GM18873 (cell line): ENCODE results near the gene ANKLE1.

Source experiments
- ATAC-seq: cut with Tn5 transposase; IDR thresholded peaks from one replicate; pipeline ENCODE4 v1.9.1; 2021; ENCODE audit warnings: mild to moderate bottlenecking, moderate library complexity, moderate number of reproducible peaks; ENCODE audit not compliant: unreplicated experiment, low FRiP score

Gene ANKLE1, protein sequence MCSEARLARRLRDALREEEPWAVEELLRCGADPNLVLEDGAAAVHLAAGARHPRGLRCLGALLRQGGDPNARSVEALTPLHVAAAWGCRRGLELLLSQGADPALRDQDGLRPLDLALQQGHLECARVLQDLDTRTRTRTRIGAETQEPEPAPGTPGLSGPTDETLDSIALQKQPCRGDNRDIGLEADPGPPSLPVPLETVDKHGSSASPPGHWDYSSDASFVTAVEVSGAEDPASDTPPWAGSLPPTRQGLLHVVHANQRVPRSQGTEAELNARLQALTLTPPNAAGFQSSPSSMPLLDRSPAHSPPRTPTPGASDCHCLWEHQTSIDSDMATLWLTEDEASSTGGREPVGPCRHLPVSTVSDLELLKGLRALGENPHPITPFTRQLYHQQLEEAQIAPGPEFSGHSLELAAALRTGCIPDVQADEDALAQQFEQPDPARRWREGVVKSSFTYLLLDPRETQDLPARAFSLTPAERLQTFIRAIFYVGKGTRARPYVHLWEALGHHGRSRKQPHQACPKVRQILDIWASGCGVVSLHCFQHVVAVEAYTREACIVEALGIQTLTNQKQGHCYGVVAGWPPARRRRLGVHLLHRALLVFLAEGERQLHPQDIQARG

GRCh38 chr19:17281391-17282304, at the start of gene ANKLE1:
ANKLE1 (plus strand) TSS chr19:17281901; CDS start chr19:17281921, 20 bp downstream.
- no peak for ATAC-seq

DNA sequence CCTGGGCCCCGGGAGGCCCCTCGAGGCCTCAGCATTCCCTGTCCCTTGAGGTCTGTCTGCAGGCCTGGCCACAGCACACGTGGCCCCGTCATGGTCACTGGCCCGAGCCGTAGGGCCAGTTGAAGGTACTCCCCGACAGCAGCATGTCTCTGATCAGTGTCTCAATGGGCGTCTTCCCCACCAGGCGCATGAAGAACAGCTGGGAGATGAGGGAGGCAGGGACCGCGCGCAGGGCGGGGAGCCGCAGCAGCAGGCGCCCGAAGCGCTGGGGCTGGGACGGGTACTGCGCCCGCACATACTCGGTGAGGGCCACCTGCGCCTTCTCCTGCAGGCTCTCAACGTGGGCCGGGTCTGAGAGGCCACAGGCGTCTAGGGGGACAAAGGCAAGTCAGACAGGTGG, 49.4 kb upstream of the ANKLE1 start:
- no peak for ATAC-seq

- peak; percentile 38 for ATAC-seq
These were observed 46.8 kb upstream of the ANKLE1 start for GRCh38 chr19:17234911-17235299.

DNA sequence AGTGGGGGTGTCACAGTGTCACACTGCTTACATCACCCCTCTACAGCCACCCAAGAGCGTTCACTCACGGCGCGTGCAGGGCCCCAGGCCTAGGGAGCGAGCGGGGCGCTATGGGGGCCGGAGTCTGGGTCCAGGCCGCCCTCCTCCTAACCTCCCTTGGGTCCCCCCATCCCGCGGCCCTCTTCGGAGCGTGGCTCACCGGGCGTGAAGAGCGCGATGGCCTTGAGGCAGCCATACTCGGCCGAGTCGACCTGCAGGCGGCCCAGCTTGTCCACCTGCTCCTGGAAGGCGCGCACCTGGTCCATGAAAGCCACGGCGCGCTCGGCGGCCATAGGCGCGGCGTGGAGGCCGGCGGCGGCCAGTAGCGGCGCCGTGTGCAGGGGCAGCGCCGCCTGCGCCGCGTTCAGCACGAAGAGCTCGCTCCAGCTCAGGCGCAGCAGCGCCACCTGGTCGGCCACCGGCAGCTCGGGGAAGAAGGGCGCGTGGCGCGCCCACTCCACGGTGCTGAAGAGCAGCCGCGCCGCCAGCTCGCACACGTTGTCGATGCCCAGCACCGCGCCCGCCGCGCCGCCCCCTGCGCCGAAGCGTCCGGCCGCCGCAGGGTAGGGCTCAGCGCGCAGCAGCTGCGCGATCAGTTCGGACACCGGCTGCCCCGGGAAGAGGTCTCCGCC, 46.3 kb upstream of the ANKLE1 start:
- peak; percentile 43 for ATAC-seq

DNA sequence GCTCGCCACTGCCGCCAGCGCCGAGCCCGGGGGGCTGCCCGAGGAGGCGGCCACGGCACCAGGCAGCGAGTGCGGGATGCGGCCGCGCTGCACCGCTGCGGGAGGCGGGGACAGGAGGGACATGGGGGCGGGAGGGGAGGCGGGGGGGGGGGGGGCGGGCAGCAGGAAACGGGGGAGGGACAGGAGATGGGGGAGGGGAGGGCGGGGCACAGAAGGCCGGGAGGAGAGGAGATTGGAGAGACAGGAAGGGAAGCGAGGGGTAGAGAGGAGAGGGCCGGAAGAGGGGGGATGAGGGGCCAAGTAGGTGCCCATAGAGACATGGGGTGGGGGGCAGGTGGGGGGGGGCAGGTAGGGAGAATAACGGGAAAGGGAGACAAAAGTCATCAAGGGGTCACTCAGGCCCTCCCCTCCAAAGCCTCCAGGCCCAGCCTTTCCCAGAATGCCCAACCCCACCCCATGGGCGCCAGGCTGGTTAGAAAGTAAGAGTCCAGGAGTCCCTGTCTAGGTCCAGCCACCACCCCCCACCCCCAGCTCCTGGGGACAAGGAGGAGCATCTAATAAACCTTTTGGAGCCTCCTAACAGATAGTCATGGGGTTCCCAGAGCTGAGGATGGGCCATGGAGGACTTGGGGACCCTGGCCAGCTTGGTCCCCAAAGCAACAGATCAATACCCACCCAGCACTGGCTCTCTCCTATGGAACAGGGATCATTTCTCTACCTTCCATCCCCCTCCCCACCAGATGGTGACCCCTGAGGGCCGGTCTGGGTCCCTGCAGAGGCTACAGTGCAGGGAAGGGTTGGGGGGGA, 45.5 kb upstream of the ANKLE1 start:
- no peak for ATAC-seq

DNA sequence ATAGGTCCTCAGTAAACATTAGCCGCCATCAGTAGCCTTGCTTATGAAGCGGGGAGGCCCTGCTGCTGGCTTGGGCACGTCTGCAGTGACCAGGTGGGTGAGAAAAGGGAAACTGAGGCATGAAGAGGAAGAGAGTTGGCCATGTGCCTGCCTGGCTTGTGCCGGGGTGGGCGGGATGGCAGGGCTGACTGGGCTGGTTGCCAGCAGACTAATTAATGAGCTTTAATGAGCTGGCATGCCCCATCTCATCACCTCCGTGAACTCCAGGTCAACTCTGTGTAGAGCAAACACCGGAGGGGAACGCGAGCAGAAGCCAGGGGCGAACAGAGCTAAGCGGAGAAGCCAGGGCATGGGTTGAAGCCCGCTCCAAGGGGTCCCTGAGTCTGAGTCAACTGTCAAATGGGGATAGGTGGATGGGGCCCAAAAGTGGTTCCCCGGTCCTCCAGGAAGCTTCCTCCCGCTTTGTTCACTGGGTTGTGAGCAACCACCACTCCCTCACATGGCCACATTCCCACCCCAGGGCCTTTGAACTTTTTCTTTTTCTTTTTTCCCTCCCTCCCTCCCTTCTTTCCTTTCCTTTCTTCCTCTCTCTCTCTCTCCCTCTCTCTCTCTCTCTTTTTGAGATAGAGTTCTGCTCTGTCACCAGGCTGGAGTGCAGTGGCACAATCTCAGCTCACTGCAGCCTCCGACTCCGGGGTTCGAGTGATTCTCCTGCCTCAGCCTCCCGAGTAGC, 44.7 kb upstream of the ANKLE1 start:
- no peak for ATAC-seq

DNA sequence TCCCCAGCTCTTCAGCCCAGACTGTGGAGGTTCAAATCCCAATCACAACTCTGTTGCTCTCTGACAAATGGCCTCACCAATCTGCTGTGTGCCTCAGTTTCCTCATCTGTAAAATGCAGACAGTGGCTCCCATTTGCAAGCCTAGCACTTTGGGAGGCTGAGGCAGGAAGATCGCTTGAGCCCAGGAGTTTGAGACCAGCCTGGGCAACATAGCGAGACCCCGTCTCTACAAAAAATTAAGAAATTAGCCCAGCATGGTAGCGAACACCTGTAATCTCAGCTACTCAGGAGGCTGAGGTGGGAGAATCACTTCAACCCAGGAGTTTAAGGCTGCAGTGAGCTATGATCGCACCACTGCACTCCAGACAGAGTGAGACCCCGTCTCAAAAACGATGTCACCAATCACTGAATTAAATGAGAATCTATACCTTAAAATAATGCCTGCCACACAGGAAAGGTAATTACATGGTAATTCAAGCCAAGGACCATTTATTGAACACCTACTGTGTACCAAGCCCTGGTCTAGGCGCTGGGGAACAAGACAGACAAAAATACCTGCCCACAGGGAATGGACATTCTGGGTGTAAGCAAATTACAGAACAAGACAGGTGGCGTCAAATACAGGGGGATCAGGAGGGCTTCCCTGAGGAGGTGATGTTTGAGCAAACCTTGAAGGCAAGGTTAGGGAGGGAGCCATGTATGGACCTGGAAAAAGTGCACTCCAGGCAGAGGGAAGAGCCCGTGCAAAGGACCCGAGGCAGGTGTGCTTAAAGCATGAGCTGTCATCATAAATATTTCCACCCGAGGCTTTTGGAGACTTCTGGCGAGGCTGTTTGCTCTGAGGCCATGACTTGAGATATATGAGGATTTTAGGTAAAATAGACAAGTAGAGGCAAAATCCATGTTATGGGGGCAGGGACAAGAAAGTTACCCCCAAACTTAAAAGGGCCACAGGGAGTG, 43.7 kb upstream of the ANKLE1 start:
- ATAC-seq: no peak

GRCh38 chr19:17240062-17240752, 41.5 kb upstream of the ANKLE1 start:
- no peak for ATAC-seq

- no peak for ATAC-seq
These were observed 40.8 kb upstream of the ANKLE1 start for GRCh38 chr19:17240826-17241399.

DNA sequence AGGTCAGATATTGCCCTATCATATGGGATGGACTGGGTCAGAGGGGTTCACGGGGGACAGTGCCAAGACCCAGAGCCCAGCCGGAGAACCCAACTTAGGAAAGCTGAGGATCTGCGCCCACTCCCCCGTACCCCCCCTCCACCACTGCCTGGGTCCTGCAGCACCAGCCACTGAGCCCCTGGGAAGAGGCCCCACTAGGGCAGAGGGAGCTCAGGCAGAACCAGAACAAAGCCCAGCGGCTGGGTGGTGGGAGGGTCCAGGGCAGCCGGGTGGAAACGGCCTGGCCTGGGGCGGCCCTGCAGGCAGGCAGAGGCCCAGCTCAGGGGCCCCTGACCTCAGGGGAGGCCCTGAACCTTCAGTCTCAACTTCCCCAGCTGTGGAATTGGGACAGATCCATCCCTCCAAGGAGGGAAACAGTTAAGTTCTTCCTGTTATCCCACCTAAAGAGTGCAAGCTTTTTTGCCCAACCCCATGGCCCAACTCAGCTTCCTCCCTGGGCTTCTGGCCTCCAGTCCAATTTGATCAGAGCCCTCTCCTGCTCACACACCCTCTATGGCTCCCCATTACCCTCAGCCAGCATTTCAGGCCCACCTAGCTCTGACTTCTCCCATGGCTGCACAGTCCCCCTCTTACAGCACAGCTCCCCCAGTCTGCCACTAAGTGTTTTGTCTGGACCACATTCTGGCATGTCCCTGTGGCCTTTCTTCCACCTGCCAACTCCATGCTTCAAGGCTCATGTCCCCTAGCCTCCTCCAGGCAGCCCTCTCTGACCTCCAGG, 39.1 kb upstream of the ANKLE1 start:
- ATAC-seq: no peak

DNA sequence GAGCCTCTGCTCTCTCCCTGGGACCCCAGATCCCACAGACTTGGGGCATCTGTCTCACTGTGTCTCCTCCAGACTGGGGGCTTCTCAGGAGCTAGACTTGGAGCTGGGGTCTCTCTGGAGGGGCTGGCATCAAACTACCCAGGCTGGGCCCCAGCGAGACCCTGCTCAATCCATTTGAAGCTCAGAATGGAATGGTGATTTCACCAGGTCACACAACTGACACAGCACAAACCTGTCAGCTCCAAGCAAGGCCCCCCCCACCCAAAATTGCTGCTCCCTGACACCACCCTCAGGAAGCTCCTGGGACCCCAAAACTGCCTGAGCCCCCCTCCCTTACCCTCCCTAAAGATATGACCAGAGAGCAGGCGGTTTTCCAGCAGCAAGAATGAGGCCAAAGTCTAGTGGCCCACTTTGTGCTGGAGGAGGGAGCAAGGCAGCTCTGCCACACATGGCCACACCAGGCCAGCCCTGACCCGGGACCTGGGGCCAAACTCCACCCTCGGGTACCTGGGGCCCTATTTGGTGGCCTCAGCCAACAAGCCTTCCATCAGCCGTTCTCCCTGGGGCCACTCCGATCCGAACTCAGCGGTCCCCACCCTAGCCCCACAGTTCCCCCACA, 38.4 kb upstream of the ANKLE1 start:
- ATAC-seq: no peak

DNA sequence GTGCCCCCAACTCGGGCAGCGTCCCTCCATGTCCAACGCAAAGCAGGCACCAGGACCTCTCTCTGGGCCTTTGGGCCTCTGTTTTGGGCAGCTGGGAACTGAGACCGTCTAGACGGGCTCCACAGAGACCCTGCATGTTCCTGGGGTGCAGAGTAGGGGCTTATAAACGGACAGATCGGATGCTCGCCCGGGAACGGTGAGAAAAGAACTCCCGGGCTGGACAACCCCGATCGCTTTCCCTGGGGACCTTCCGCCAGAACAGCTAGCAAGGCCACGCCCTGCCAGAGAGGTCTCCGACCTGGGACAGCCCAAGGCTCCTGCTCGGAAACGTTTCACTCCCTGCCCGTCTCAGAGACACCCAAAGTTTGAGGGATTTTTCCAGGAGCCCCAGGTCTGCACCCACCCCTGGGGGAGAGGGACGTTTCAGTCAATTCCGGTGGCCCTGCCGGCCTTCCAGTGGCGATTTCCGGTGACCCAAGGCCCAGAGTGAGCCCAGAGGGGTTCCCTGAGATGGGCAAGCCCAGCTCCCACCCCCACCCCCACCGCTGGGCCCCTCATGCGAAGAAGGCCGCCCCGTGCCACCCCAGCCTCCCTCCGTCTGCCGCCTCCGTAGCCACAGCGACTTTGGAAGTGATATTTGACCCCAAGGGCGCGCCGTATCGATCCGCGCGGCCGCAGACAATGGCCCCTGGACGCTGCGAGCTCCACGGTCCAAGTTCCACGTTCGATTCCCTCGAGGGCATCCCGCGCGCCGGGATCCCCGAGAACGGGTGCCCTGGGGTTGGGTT, 37.7 kb upstream of the ANKLE1 start:
- no peak for ATAC-seq

DNA sequence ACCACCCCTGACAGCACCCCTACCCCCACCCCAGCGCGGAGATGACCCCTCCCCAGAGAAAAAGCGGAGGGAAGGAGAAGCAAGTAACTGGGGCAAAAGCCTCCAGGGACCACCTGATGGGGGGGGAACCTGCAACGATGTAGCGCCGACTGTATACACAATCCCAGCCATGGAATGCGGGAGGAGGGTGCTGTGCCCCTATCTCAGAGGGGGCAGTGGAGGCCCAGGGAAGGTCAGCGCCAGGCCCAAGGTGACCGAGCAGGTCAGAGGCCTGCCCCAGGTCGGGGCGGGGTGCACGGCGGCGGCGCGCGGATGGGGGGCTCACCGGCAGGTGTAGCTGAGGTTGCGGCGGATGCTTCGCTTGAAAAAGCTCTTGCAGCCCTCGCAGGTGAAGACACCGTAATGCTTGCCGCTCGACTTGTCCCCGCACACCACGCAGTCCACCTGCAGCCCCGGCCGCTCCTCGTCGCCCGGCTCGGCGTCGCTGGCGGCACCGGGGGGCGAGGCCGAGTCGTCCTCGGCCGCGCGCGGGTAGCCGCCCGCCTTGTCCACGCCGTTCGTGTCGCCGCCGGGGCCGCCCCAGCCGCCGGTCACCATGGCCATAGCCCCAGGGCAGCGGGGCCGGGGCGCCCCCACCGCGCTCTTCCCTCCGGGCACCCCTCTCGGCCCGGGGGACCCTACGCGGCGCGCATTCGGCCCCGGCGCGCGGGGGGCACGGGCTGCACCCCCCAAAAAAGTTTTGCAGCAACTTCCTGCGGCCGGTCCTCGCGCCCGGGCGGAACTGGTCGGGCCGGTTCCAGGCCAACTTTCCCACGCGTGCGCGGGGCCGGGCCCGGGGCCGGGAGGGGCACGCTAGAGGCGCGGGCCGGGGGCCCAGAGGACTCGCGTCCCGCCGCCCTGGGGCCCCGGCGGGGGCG, 36.8 kb upstream of the ANKLE1 start:
- ATAC-seq: no peak

DNA sequence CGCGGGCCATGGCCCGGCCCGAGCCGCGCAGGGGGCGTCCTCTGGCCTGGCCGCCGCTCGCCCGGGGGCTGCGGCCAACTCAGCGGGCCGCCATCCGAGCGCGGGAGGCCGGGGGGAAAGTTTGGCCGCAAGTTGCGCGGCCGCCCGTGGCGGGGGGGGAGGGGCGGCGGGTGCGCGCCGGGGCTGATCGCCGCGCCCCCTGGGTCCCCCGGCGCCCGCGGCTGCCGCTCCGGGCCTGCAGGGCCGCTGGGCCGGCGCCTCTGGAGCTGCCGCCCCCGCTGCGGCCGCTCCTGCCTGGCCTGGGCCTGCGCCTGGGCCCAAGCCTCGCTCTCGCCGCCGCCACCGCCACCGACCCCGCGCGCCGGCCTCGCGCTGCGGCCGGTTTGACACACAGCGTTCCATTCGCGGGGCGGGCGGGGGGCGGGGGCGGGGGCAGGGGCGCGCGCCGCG, 36.1 kb upstream of the ANKLE1 start, which contains the start of gene NR2F6:
NR2F6 (minus strand) TSS at position 385 of the 450 bp plus-strand sequence. CDS start 699 bp downstream, outside the sequence.
- ATAC-seq: no peak
